Chondrocyte (in vitro differentiated cells): ENCODE data around the gene CMTM3. TPM values are rescaled to one million over a fixed set of nuclear protein-coding genes. Genes with fewer than 3 reads are reported as not detected.

Experiments used
- DNase-seq: peaks from one replicate; pipeline ENCODE4 v3.0.0; 2021; ENCODE audit warnings: mixed read lengths, low spot score
- H3K27ac Mint-ChIP-seq: one replicate; pipeline ENCODE4 v1.8.0; 2021; ENCODE audit warnings: mild to moderate bottlenecking, moderate library complexity, mixed read lengths; ENCODE audit not compliant: unreplicated experiment
- H3K27me3 Mint-ChIP-seq: 2 replicates; pipeline ENCODE4 v1.8.0; 2021; ENCODE audit warnings: low read depth, mixed read lengths
- H3K36me3 Mint-ChIP-seq: 2 replicates; pipeline ENCODE4 v1.8.0; 2021; ENCODE audit warnings: low read depth, mixed read lengths
- H3K4me1 Mint-ChIP-seq: 2 replicates; pipeline ENCODE4 v1.8.0; 2021; ENCODE audit warnings: low read depth, mild to moderate bottlenecking, mixed read lengths
- H3K4me3 Mint-ChIP-seq: one replicate; pipeline ENCODE4 v1.8.0; 2021; ENCODE audit warnings: mild to moderate bottlenecking, moderate library complexity, mixed read lengths; ENCODE audit not compliant: unreplicated experiment
- H3K9me3 Mint-ChIP-seq: 2 replicates; pipeline ENCODE4 v1.8.0; 2021; ENCODE audit warnings: low read depth, mixed read lengths
- total RNA-seq: library from RNA; stranded (reverse); gene quantifications from 3 replicates; pipeline ENCODE4 v1.2.1, GENCODE V29; 2021
- TF ChIP-seq, protein P1 (sequence below): fragments of 200-600 bp; sonication (generic); IDR thresholded peaks from 2 replicates; pipeline ENCODE4 v1.5.0; 2021; ENCODE audit warnings: antibody characterized with exemption, mild to moderate bottlenecking, moderate library complexity

The CMTM3 gene
- total RNA-seq, 1 donor from 2014 or later, result 76.5 TPM

DNA sequence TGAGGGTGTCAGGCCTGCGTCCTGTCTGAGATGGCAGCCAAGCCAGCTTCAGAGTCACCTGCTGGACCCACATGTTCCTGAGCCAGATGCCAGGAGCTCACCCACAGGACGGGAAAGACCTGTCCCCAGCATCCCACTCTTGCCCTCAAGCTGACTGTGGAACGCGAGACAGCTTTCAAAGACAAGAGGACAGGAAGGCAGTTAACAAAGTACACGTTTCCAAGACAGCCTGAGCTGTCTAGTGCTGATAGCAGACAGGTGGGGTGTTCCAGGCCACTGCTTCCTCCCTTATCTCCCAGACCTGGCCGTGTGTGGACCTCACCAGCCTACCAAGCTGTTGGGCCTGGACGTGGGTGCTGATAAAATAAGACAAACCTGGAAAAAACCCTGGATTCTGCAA is 13.2 kb downstream of the CMTM3 start:
- no peak for DNase-seq
- no peak overlapping the region for H3K4me3 Mint-ChIP-seq
- H3K4me1 Mint-ChIP-seq, result peaks cover 69% of the 10 kb centered on the region
- TF ChIP-seq, protein P1, sequence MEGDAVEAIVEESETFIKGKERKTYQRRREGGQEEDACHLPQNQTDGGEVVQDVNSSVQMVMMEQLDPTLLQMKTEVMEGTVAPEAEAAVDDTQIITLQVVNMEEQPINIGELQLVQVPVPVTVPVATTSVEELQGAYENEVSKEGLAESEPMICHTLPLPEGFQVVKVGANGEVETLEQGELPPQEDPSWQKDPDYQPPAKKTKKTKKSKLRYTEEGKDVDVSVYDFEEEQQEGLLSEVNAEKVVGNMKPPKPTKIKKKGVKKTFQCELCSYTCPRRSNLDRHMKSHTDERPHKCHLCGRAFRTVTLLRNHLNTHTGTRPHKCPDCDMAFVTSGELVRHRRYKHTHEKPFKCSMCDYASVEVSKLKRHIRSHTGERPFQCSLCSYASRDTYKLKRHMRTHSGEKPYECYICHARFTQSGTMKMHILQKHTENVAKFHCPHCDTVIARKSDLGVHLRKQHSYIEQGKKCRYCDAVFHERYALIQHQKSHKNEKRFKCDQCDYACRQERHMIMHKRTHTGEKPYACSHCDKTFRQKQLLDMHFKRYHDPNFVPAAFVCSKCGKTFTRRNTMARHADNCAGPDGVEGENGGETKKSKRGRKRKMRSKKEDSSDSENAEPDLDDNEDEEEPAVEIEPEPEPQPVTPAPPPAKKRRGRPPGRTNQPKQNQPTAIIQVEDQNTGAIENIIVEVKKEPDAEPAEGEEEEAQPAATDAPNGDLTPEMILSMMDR, result no peak
- H3K27me3 Mint-ChIP-seq, result no peaks in the 10 kb centered on the region
- H3K27ac Mint-ChIP-seq, result peak overlapping the region; percentile 95
- H3K36me3 Mint-ChIP-seq, result peaks cover 5% of the 10 kb centered on the region
- no peaks in the 10 kb centered on the region for H3K9me3 Mint-ChIP-seq

DNA sequence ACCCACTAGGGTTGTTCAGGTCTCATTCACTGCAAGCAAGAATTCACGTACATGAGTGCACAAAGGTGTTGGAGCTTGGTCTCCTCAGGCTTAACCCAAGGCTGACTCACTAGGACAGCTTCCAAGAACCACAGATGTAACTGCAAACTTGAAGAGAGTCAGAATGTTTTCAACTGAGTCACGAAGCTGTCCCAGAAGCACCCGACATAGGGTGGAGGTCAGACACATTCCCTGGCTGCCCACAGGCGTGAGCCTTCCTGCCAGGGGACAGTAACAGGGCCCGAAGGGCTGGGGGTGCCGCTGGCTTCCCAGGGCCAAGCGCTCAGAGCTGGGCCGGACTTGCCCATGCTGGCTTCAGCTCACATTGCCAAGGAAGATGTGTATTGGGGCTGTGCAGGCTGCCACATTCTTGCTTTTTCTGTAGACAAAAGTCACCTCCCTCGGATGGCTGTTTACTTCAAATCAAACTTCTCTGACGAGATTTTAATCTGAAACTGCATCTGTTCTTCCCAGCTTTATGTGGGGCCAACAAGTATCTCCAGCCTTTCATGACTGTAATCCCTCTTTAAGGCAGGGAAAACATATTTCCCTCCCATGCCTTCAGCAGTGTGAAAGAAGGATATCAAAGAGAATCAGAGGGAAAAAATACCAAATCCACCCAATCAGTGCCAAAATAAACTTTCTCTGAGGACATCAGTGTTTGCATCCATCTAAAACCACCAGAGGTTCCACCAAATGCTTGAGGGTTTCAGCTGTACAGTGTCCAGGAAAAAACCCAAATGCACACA is 14.3 kb downstream of the CMTM3 start:
- Mint-ChIP-seq H3K27ac (peak overlapping the region; percentile 95), H3K27me3 (no peaks in the 10 kb centered on the region), H3K9me3 (no peaks in the 10 kb centered on the region), H3K4me3 (no peak overlapping the region), H3K4me1 (peaks cover 75% of the 10 kb centered on the region), H3K36me3 (peaks cover 6% of the 10 kb centered on the region)
- DNase-seq, result no peak
- TF ChIP-seq, protein P1, result no peak

DNA sequence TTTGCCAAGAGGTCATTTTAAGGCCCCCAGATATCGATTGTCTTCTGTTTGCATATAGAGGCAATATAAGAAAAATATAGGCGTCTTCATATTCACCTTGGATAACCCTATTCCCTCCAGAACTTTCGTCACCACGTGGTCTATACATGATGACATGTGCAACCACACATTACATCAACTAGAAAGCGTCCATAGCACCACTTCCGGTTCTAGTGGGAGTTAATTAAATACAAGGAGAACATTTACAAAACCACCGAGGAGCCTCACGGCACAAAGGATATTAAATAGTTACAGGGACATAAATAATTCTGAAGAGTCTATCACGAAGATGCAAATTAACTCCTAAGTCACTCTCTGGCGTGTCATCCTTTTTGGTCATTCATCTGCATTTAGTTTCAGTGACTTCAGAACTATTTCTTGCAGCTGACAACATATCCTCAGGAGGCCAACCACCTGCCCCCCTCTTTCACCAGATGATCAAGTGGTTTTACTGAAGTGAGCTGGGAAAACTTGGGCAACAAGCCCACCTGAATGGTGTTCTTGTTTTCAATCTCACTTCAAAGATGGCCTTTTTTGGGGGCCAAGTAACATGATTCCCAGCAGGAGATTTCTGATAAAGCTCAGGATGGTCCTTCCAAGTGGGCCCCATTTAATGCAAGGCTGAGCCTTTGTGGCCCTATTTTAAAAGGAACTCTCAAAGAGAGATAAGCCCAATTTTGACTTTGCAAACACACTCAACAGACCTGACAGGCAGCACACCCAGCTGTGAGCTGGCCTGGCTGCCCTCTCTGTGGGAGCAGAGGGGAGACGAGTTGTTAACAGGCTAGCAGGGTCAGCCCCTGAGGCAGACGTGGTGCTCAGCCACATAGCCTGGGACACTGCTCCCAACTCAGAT is 15.3 kb downstream of the CMTM3 start:
- no peak for DNase-seq
- H3K4me1 Mint-ChIP-seq, result peaks cover 70% of the 10 kb centered on the region
- H3K27ac Mint-ChIP-seq, result peak overlapping the region; percentile 95
- H3K36me3 Mint-ChIP-seq, result peaks cover 6% of the 10 kb centered on the region
- peak overlapping the region; percentile 26 for H3K4me3 Mint-ChIP-seq
- TF ChIP-seq, protein P1, result no peak
- no peaks in the 10 kb centered on the region for H3K27me3 Mint-ChIP-seq
- no peaks in the 10 kb centered on the region for H3K9me3 Mint-ChIP-seq

DNA sequence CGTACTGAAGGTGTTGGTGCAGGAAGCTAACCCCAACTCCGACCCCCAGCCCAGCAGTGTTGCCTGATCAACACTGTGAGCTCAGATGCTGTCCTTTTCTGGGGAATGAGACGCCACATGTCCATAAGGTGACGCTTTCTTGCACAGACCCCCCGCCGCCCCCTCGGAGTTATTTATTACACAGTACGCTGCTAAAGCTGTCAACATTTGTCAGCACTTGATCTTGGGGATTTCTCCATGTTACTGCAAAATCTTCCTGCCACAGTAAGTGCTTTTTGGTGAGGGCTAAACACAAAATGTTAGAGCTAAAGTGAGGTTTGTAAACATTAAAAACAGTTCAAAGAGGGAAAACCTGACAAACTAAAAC is 15.9 kb downstream of the CMTM3 start:
- TF ChIP-seq, protein P1, result no peak
- Mint-ChIP-seq H3K9me3 (no peaks in the 10 kb centered on the region), H3K27ac (peak overlapping the region; percentile 43), H3K4me1 (peaks cover 64% of the 10 kb centered on the region), H3K27me3 (no peaks in the 10 kb centered on the region), H3K4me3 (no peak overlapping the region), H3K36me3 (peaks cover 6% of the 10 kb centered on the region)
- DNase-seq, result no peak

DNA sequence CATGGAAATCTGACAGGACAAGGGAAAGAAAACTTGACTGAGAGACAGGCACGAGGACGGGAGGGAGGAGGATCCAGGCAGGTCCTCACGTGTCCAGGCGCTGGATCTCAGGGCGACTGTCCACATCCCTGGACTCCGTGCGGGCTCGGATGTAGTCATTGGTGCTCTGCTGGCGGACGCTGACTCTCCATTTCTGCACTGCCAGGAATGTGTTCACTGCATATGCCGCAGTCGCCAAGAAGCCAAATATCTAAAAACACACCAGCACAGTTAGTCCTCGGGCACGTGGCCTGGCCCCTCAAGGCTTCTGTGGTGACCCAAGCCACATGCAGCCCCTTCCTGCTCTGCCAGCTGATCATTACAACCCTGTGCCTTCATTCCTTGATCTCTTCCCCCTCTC is 17.5 kb downstream of the CMTM3 start:
- TF ChIP-seq, protein P1, result no peak
- no peaks in the 10 kb centered on the region for H3K27me3 Mint-ChIP-seq
- no peak overlapping the region for H3K4me3 Mint-ChIP-seq
- peaks cover 6% of the 10 kb centered on the region for H3K36me3 Mint-ChIP-seq
- H3K27ac Mint-ChIP-seq, result no peak overlapping the region
- DNase-seq, result no peak
- H3K4me1 Mint-ChIP-seq, result peaks cover 49% of the 10 kb centered on the region
- no peaks in the 10 kb centered on the region for H3K9me3 Mint-ChIP-seq
